ACC112 (cell line): ENCODE data around the gene SYT7.
"Not testable (repeated sequence)": the region's sequence is repeated elsewhere in the genome, so short reads cannot be mapped to it uniquely, and the experiment has no call there.

ENCODE experiments used
- H2AFZ ChIP-seq: fragments of 200-600 bp; sonication (generic); one replicate; pipeline ENCODE4 v1.6.0; 2017; ENCODE audit warnings: antibody characterized with exemption, low read length; ENCODE audit not compliant: unreplicated experiment
- H3K27ac ChIP-seq: fragments of 200-600 bp; sonication (generic); 2 replicates; pipeline ENCODE4 v1.5.1; 2014; ENCODE audit warnings: low read depth, mild to moderate bottlenecking, antibody characterized with exemption, low read length, moderate library complexity
- H3K27me3 ChIP-seq: fragments of 200-600 bp; sonication (generic); 2 replicates; pipeline ENCODE4 v1.6.1; 2014; ENCODE audit warnings: mild to moderate bottlenecking, antibody characterized with exemption, low read length, moderate library complexity, mixed read lengths; ENCODE audit not compliant: insufficient read depth
- H3K36me3 ChIP-seq: fragments of 200-600 bp; sonication (generic); 2 replicates; pipeline ENCODE4 v1.6.1; 2016; ENCODE audit warnings: mild to moderate bottlenecking, antibody characterized with exemption, low read length, moderate library complexity, mixed read lengths; ENCODE audit not compliant: insufficient read depth
- H3K4me1 ChIP-seq: fragments of 200-600 bp; sonication (generic); one replicate; pipeline ENCODE4 v1.6.1; 2016; ENCODE audit warnings: low read length, mixed read lengths; ENCODE audit not compliant: insufficient read depth, unreplicated experiment, control insufficient read depth
- H3K4me3 ChIP-seq: fragments of 200-600 bp; sonication (generic); 2 replicates; pipeline ENCODE4 v1.5.1; 2014; ENCODE audit warnings: mild to moderate bottlenecking, low read depth, low read length
- H3K79me2 ChIP-seq: fragments of 200-600 bp; sonication (generic); one replicate; pipeline ENCODE4 v1.6.0; 2016; ENCODE audit warnings: low read length; ENCODE audit not compliant: control insufficient read depth, unreplicated experiment, insufficient read depth

Gene SYT7

DNA sequence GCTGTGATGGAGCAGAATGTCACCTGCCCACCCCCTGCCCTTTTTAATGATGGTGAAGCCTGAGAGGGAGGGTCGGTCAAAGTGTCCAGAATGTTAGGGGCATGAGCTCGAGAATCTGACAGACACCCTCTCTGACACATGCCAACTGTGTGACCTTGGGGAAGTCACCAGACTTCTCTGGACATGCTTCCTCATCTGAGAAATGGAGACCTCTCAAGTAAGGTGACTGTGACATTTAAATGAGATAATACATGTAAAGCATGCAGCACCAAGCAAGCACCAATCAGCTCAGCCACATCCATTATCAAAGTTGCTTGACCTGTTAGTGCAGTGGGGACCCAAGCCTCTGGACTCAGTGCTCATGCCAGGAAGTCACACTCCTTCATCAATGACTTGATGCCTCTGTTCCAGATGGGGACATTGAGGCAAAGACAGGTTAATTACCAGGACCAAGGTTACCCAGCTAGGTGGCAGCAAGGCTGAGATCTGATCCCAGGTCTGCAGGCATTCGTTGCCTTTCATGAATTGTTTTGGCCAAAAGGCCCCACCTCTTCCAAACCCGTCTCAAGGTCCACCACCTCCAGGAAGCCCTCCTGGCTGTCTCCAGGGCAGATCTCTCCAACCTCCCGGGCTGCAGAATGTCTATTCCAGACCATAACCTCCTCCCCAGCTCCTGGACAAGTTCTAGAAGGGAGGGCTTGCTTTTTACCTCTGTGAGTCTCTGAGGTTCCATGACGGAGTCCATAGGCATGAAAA, 38.8 kb upstream of the SYT7 start:
- Histone ChIP-seq H3K79me2 (no peaks in the 10 kb centered on the region), H3K4me1 (peaks cover 15% of the 10 kb centered on the region), H2AFZ (no peak overlapping the region), H3K36me3 (no peaks in the 10 kb centered on the region), H3K4me3 (no peak overlapping the region), H3K27me3 (no peaks in the 10 kb centered on the region), H3K27ac (no peak overlapping the region)

DNA sequence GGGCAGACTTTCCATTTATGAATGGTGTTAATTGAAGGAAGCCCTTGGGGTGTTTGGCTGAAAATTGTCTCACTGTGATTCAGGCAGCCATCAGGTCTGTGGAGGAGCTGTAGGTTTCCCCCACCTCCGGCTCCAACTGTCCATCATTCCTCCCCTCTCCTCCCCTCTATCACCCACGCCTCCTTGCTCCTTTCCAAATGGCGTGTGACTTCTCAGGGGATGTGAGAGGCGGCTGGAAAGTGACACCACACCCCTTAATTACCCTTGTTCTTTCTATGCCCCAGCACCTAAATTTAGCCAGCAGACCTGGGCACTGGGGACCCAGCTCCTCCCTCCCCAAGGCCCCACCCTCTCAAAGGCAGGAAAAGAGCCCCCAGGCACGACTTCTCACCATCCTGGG, 38.1 kb upstream of the SYT7 start:
- Histone ChIP-seq H2AFZ (no peak overlapping the region), H3K27me3 (no peaks in the 10 kb centered on the region), H3K4me3 (no peak overlapping the region), H3K36me3 (no peaks in the 10 kb centered on the region), H3K79me2 (no peaks in the 10 kb centered on the region), H3K27ac (no peak overlapping the region), H3K4me1 (peaks cover 15% of the 10 kb centered on the region)

DNA sequence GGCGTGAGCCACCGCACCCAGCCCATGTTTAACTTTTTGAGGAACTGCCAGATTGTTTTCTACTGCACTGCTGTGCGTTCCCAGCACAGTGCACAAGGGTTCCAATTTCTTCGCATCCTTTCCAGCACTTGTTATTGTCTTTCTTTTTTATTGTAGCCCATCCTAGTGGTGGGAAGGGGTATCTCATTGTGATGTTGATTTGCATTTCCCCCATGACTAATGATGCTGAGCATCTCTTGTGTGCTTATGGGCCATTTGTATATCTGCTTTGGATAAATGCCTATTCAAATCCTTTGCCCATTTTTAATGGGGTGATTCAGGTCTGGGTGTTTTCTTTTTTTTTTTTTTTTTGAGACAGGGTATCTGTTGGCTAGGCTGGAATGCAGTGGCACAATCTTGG, 36.6 kb upstream of the SYT7 start:
- Histone ChIP-seq H3K27ac (no peak overlapping the region), H3K4me1 (peaks cover 15% of the 10 kb centered on the region), H3K4me3 (no peak overlapping the region), H3K79me2 (no peaks in the 10 kb centered on the region), H2AFZ (no peak overlapping the region), H3K36me3 (no peaks in the 10 kb centered on the region), H3K27me3 (no peaks in the 10 kb centered on the region)

DNA sequence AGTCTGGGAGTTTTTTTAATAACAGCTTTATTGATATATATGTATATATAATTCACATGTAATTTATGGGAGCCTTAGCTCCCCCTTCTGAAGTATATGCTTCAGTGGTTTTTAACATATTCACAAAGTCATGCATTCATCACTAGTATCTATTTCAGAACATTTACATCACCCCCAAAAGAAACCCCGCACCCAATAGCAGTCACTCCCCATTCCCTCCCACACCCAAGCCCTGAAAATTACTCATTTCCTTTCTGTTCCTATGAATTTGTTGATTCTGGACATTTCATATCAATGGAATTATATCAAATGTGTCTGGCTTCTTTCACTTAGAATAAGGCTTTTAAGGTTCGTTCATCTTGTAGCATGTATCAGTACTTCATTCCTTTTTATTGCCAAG, 35.6 kb upstream of the SYT7 start:
- Histone ChIP-seq H2AFZ (peak overlapping the region; percentile 57), H3K27me3 (no peaks in the 10 kb centered on the region), H3K27ac (peak overlapping the region; percentile 68), H3K4me3 (peak overlapping the region; percentile 30; the same call in 1 of the 2 replicates), H3K4me1 (peaks cover 15% of the 10 kb centered on the region), H3K79me2 (no peaks in the 10 kb centered on the region), H3K36me3 (no peaks in the 10 kb centered on the region)

DNA sequence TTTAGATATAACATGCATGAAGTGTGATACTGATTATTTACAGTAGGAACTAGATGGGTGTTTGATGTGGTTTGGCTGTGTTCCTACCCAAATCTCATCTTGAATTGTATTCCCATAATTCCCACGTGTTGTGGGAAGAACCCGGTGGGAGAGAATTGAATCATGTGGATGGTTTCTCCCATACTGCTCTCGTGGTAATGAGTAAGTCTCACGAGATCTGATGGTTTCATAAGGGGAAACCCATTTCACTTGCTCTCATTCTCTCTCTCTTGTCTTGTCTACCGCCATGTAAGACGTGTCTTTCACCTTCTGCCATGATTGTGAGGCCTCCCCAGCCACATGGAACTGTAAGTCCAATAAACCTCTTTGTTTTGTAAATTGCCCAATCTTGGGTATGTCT, 33.9 kb upstream of the SYT7 start:
- H3K36me3 ChIP-seq, H3K4me3 ChIP-seq, H3K27ac ChIP-seq, H2AFZ ChIP-seq, H3K79me2 ChIP-seq, H3K27me3 ChIP-seq: not testable (repeated sequence)
- peaks cover 15% of the 10 kb centered on the region for H3K4me1 ChIP-seq

DNA sequence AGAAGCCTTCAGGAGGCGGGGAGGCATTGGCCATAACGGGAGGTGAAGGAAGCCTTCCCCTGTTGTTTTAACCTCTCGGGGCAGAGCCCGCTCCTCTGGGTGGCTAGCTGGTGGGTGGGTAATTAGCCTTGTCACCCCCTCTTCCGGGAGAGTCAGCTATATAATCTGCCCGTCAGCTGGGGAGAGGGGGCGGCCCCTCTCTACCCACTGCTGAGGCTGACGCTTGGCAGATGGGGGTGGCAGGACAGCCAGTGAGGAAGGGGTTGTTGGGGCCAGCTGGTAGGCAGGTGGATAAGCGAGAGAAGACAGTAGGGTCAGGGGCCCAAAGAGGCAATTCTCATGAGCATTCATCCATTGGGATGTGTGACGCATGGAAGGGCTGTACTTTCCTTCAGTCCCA, 33.0 kb upstream of the SYT7 start:
- Histone ChIP-seq H3K36me3 (no peaks in the 10 kb centered on the region), H3K27ac (no peak overlapping the region), H3K27me3 (no peaks in the 10 kb centered on the region), H2AFZ (no peak overlapping the region), H3K4me1 (peaks cover 15% of the 10 kb centered on the region), H3K4me3 (no peak overlapping the region), H3K79me2 (no peaks in the 10 kb centered on the region)

DNA sequence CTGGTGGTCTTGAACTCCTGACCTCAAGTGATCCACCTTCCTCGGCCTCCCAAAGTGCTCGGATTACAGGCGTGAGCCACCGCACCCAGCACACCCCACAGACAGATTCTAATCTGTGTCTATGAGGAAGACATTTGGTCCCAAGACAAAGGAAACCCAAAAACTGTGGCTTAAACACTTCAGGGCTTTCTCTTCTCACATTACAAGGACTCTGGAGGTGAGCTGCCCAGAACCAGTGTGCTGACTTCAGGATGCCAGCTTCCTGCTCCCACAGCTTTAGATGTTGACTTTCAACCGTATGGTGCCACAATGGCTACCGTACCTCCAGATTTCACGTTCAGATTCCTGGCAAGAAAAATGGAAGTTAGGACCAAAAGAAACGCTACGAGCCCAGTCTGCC, 32.2 kb upstream of the SYT7 start:
- H2AFZ ChIP-seq: no peak overlapping the region
- H3K27ac ChIP-seq: no peak overlapping the region
- H3K27me3 ChIP-seq: no peaks in the 10 kb centered on the region
- H3K79me2 ChIP-seq: no peaks in the 10 kb centered on the region
- H3K4me1 ChIP-seq: peaks cover 15% of the 10 kb centered on the region
- H3K4me3 ChIP-seq: no peak overlapping the region
- no peaks in the 10 kb centered on the region for H3K36me3 ChIP-seq

DNA sequence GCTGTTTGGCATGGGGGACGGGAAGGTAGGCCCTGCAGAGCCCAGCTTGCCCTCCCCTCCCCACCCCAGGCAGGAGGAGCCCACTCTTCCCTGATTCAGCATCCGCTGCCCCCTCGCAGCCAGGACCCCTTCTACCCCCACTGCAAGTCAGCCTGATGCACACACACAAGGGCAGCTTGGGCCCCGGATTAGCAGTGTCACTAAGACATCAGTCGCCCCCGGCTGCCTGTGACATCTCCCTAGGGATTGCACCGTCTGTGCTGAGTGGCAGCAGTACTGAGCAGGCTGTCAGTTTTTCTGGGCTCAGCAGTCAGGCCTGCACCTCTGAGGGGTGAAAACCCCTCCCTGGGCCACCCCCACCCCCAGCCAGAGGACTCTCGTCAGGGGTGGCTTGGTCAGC, 30.4 kb upstream of the SYT7 start:
- Histone ChIP-seq H3K4me3 (no peak overlapping the region), H3K36me3 (no peaks in the 10 kb centered on the region), H2AFZ (no peak overlapping the region), H3K79me2 (no peaks in the 10 kb centered on the region), H3K27me3 (no peaks in the 10 kb centered on the region), H3K4me1 (peaks cover 7% of the 10 kb centered on the region), H3K27ac (no peak overlapping the region)

DNA sequence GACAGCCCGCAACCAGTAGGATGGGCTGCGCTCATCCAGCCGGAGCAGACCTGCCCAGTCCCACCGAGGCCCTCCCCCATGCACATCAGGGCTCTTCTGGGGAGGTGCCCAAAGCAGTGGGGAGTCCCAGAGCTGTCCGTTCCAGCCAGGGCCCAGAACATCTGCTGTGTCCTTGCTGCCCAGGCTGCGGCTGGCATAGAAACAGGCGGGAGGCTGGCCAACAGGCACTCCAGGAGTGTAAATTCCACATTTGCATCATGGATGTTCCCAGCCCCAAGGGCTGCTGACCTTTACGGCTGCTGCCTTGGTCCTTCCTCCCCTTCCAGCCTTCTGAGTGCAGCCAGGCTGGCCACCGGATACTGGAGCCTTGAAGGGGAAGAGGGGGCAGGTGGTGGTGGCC, 30.0 kb upstream of the SYT7 start:
- Histone ChIP-seq H2AFZ (no peak overlapping the region), H3K27ac (no peak overlapping the region), H3K27me3 (no peaks in the 10 kb centered on the region), H3K79me2 (no peaks in the 10 kb centered on the region), H3K4me3 (no peak overlapping the region), H3K36me3 (no peaks in the 10 kb centered on the region), H3K4me1 (peaks cover 3% of the 10 kb centered on the region)

DNA sequence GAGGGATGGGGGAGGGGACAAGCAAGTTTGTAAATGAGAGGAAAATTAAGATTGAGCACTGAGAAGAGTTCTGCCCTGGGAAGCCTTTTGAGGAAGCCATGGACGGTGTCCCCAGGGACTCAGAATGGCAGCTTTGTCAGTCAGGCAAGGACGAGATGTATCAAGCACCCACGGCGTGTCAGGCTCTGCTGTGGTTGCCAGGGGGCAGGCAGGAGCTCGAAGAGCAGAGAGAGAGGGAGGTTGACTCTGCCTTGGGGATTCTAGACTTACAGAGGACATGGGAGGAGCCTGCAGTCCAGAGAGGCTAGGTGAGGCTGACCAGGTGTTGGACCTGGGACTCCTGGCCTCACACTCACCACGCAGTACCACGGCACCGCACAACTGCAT, 29.1 kb upstream of the SYT7 start:
- Histone ChIP-seq H3K4me1 (peaks cover 5% of the 10 kb centered on the region), H3K79me2 (no peaks in the 10 kb centered on the region), H2AFZ (no peak overlapping the region), H3K27ac (no peak overlapping the region), H3K4me3 (no peak overlapping the region), H3K27me3 (no peaks in the 10 kb centered on the region), H3K36me3 (no peaks in the 10 kb centered on the region)
